Gastrocnemius medialis (tissue), 4 donors: ENCODE data around the gene GSK3B.

Experiments used
- CTCF ChIP-seq, 5 experiments: fragments of 450-650 bp in 3 of 5; fragments of 200-600 bp in 2 of 5; sonication (generic) in 2 of 5; IDR thresholded peaks in 4 of 5; conservative IDR thresholded peaks in 1 of 5; 1 replicate in 4 of 5; 2 replicates in 1 of 5; pipeline ENCODE4 v1.5.1; 2016 to 2019; ENCODE audit warnings: antibody characterized with exemption in 5 of 5, mild to moderate bottlenecking in 3 of 5, moderate library complexity in 3 of 5
- POLR2A ChIP-seq, 2 donors: fragments of 450-650 bp; IDR thresholded peaks; one replicate each; pipeline ENCODE4 v1.6.1; 2017; ENCODE audit warnings: antibody characterized with exemption in 2 of 2, mild to moderate bottlenecking in 2 of 2, moderate library complexity in 2 of 2

GRCh38 chr3:119794401-119794800 is 299.8 kb downstream of the GSK3B start:
- TF ChIP-seq CTCF (IDR thresholded peaks at IDR 0.05 in 4 of 5, conservative IDR thresholded peaks at IDR 0.05 in 1 of 5) = no peak
- TF ChIP-seq POLR2A (IDR thresholded peaks at IDR 0.05) = no peak
